Mesothelial cell of epicardium (in vitro differentiated cells): ENCODE results near the gene SLC8A1. TPM values are rescaled to one million over a fixed set of nuclear protein-coding genes. Genes with fewer than 3 reads are reported as not detected.
"Not testable (repeated sequence)": the region's sequence is repeated elsewhere in the genome, so short reads cannot be mapped to it uniquely, and the experiment has no call there.

ENCODE experiments used
- DNase-seq, 2 experiments: peaks; one replicate each; pipeline ENCODE4 v3.0.0; 2021; ENCODE audit warnings: low spot score in 2 of 2; ENCODE audit not compliant: unreplicated experiment in 2 of 2
- H3K27ac Mint-ChIP-seq: 2 replicates; pipeline ENCODE4 v1.8.0; 2021; ENCODE audit warnings: mixed read lengths
- H3K27me3 Mint-ChIP-seq: 2 replicates; pipeline ENCODE4 v1.8.0; 2021; ENCODE audit warnings: low read depth, mixed read lengths
- H3K36me3 Mint-ChIP-seq: 2 replicates; pipeline ENCODE4 v1.8.0; 2021; ENCODE audit warnings: mixed read lengths
- H3K4me1 Mint-ChIP-seq: 2 replicates; pipeline ENCODE4 v1.8.0; 2021; ENCODE audit warnings: mixed read lengths
- H3K4me3 Mint-ChIP-seq: 2 replicates; pipeline ENCODE4 v1.8.0; 2021; ENCODE audit warnings: mild to moderate bottlenecking, moderate library complexity, mixed read lengths
- H3K9me3 Mint-ChIP-seq: 2 replicates; pipeline ENCODE4 v1.8.0; 2021; ENCODE audit warnings: mixed read lengths
- CTCF ChIP-seq: fragments of 200-600 bp; sonication (generic); IDR thresholded peaks from one replicate; pipeline ENCODE4 v1.5.0; 2021; ENCODE audit warnings: antibody characterized with exemption; ENCODE audit not compliant: unreplicated experiment
- total RNA-seq: library from RNA; stranded (reverse); gene quantifications from 3 replicates; pipeline ENCODE4 v1.2.1, GENCODE V29; 2021

The SLC8A1 gene
- total RNA-seq, 1 donor from 2014 or later, result 29.6 TPM

DNA sequence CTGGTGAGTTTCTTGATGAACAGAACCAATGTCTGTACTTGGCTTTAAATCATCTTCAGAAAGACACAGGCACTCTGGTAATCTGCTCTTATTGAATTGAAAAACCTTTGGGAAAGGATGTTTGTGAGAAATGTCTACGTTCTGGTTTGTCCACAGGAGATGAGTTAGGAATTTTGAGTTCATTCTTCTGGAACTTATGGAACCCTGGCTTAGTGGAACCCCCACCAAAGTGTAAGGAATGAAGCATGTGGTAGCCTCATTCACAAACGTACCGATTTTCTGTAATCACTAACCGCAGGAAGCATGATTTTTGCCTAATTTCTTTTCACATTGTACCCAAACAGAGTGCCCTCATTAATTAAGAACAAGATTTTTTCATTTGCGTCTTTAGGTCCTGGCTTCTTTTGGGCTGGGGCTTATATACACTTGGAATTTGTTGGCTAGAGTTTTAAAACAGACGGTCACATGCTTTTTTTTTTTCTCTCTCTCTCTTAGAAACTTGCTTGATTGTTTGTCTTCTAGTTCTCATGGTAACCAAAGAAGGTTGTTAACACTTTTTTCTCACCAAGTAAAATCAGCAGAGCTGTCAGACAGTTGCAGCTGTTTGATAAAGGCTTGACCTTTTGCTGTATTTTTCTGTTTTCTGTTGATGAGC is 358.7 kb downstream of the SLC8A1 start:
- H3K4me3 Mint-ChIP-seq, result no peak overlapping the region
- H3K27ac Mint-ChIP-seq, result peak overlapping the region; percentile 27
- H3K27me3 Mint-ChIP-seq, result no peaks in the 10 kb centered on the region
- H3K36me3 Mint-ChIP-seq, result no peaks in the 10 kb centered on the region
- TF ChIP-seq CTCF, result no peak
- no peaks in the 10 kb centered on the region for H3K9me3 Mint-ChIP-seq
- no peak for DNase-seq
- peaks cover 24% of the 10 kb centered on the region for H3K4me1 Mint-ChIP-seq

DNA sequence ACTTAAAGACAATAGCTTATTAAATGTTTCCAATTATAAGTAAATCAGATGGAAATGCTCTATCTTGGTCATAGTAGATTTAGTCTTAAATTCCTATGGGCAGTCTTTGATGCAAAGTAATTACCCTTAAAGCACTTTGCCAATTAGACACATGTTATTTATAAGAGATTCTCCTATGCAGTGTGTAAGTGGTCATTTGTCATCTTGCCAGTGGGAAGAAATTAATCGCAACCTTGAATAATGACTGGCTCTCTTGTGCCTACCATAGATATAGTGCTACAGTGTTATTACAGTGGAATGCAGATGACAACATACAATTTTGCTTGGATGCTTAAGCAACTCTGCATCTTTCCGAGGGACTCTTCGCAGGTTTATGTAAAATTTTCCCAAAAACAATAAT is 361.8 kb downstream of the SLC8A1 start:
- no peak for TF ChIP-seq CTCF
- peaks cover 16% of the 10 kb centered on the region for H3K4me1 Mint-ChIP-seq
- H3K9me3 Mint-ChIP-seq, result peaks cover 6% of the 10 kb centered on the region
- H3K36me3 Mint-ChIP-seq, result no peaks in the 10 kb centered on the region
- no peak for DNase-seq
- no peaks in the 10 kb centered on the region for H3K27me3 Mint-ChIP-seq
- H3K4me3 Mint-ChIP-seq, result no peak overlapping the region
- no peak overlapping the region for H3K27ac Mint-ChIP-seq

GRCh38 chr2:40087927-40088326 is 364.0 kb downstream of the SLC8A1 start:
- H3K27ac Mint-ChIP-seq, result no peak overlapping the region
- TF ChIP-seq CTCF, result no peak
- no peak for DNase-seq
- H3K9me3 Mint-ChIP-seq, result peaks cover 25% of the 10 kb centered on the region
- peaks cover 1% of the 10 kb centered on the region for H3K36me3 Mint-ChIP-seq
- H3K4me1 Mint-ChIP-seq, result peaks cover 4% of the 10 kb centered on the region
- no peak overlapping the region for H3K4me3 Mint-ChIP-seq
- H3K27me3 Mint-ChIP-seq, result no peaks in the 10 kb centered on the region

DNA sequence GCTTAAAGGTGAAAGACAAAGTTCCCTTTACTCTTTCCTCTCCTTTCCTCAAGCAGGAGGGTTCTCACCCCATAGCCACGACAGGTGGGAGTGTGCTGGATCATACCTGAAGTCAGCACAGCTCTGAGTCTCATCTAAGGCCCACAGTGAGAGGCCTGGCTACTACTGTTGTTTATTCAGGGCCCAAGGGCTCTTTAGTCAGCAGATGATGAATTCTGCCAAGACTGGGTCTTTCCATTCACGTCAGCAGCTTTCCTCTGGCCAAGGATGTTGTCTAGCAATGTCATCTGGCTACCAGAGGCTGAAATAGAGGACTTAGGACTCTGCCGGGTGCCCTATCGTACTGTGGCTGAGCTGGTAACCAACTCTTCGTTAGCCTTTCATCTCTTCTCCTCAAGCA is 364.5 kb downstream of the SLC8A1 start:
- DNase-seq, result no peak
- TF ChIP-seq CTCF, result no peak
- H3K27me3 Mint-ChIP-seq, result no peaks in the 10 kb centered on the region
- peaks cover 1% of the 10 kb centered on the region for H3K36me3 Mint-ChIP-seq
- peaks cover 30% of the 10 kb centered on the region for H3K9me3 Mint-ChIP-seq
- no peak overlapping the region for H3K4me3 Mint-ChIP-seq
- no peak overlapping the region for H3K27ac Mint-ChIP-seq
- peaks cover 1% of the 10 kb centered on the region for H3K4me1 Mint-ChIP-seq

GRCh38 chr2:40085786-40086185 is 366.1 kb downstream of the SLC8A1 start:
- H3K4me3 Mint-ChIP-seq, result no peak overlapping the region
- H3K27me3 Mint-ChIP-seq, result no peaks in the 10 kb centered on the region
- no peaks in the 10 kb centered on the region for H3K4me1 Mint-ChIP-seq
- TF ChIP-seq CTCF, result no peak
- peaks cover 44% of the 10 kb centered on the region for H3K9me3 Mint-ChIP-seq
- H3K27ac Mint-ChIP-seq, result no peak overlapping the region
- no peak for DNase-seq
- H3K36me3 Mint-ChIP-seq, result peaks cover 1% of the 10 kb centered on the region

GRCh38 chr2:40073336-40073735 is 378.6 kb downstream of the SLC8A1 start:
- H3K9me3 Mint-ChIP-seq, result peaks cover 46% of the 10 kb centered on the region
- not testable (repeated sequence) for H3K27ac Mint-ChIP-seq, H3K36me3 Mint-ChIP-seq, H3K27me3 Mint-ChIP-seq, H3K4me1 Mint-ChIP-seq, DNase-seq, H3K4me3 Mint-ChIP-seq
